Muscle of arm (tissue), 12 donors: ENCODE results near the gene TFDP2. TPM values are rescaled to one million over a fixed set of nuclear protein-coding genes. Genes with fewer than 3 reads are reported as not detected.
A peak's percentile ranks its signal among the peaks of the same experiment; 100 is the strongest.
"Not testable (repeated sequence)": the region's sequence is repeated elsewhere in the genome, so short reads cannot be mapped to it uniquely, and the experiment has no call there.

Source experiments
- DNase-seq: peaks from one replicate; pipeline ENCODE4 v3.0.0-alpha.2; 2013
- polyA plus RNA-seq, 12 donors: library from polyadenylated mRNA; unstranded; fragments of 120-200 nt; gene quantifications; one replicate each; pipeline ENCODE4 v1.2.1, GENCODE V29; 2013; ENCODE audit not compliant: insufficient read length in 12 of 12

The TFDP2 gene
- polyA plus RNA-seq, 12 donors: 24.5 to 82.9 (median 44.4) TPM

DNA sequence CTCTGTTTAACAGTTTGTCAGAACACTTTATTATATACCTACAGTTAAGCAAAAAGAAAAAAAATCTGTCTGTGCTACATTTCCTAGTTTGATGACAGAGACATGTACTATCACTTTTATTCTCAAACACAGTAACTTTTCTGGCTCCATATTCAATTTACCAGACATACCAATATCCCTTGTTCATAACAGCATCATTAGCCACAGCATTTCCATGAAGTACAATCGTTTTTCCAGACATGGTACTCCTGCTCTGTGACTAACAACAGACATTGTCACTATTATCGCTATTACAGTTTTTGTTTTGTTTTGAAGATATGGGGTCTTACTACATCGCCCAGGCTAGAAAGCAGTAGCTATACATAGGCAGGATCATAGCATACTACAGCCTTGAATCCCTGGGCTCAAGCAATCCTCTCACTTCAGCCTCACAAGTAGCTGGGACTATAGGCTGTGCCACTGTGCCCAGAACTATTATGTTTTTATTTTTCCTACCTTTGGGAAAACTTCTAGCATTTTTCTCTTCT, 14.5 kb downstream of the TFDP2 start:
- DNase-seq: no peak

DNA sequence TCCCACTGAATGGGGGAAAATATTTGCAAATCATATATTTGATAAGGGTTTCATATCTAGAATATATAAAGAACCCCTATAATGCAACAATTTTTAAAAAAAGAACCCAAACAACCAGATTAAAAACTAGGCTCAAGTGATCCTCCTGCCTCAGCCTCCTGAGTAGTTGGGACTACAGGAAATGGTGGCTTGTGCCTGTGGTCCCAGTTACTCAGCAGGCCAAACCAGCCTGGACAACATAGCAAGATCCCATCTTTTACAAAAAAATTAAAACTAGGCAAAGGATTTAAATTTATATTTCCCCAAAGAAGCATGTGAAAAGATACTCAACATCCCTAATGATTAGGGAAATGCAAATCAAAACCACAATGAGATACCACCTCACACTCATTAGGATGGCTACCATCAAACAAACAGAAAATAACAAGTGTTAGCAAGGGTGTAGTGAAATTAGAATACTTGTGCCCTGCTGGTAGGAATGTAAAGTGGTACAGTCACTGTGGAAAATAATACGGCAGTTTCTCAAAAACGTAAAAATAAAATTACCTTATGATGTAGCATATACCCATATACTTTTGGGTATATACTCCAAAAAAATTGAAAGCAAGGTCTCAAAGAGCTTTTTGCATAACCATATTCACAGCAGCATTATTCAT, 19.7 kb downstream of the TFDP2 start:
- DNase-seq: no peak

DNA sequence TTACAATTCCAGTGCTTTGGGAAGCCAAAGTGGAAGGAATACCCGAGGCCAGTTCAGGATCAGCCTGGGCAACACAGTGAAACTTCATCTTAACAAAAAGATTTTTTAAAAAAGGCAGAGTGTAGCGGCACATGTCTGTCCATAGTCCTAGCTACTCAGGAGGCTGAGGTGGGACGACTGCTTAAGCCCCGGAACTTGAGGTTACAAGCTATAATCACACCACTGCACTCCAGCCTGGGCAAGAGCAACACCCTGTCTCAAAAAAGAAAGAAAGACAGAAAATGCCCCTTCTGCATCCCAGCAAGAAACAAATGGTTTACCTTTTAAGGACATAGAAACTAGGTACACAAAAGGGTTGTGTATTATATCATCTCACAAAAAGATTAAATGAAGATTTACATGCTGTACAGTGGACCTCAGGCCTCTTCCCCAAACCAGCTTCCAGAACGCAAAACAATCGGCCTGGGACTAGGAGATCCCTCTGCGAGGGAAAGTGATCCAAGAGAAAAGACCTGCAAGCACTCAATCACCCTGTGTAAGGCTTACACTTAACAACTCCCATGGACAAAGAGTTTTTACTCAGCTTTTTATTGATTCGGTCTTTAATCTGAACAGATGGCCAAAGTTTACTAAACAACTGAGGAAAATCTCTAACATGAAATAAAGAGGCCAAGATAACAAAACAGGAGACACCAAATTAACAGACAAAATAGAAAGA, 21.2 kb downstream of the TFDP2 start:
- no peak for DNase-seq

DNA sequence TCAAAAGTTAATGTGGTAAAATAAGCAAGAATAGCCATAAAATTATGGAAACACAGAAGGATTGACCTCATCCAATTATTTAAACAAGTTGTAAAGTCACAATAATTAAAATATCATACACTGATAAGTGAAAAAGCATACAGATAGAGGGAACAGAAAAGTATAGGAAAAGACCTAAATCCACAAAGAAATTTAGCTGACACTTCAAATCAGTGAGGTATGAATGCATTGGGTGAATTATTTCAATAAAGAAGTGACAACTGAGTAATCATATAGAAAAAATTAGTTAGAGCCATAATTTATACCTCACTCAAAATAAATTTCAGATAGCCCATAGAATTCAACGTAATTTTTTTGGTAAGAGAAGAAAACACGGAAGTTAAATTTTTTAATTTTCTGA, 25.1 kb downstream of the TFDP2 start:
- no peak for DNase-seq

DNA sequence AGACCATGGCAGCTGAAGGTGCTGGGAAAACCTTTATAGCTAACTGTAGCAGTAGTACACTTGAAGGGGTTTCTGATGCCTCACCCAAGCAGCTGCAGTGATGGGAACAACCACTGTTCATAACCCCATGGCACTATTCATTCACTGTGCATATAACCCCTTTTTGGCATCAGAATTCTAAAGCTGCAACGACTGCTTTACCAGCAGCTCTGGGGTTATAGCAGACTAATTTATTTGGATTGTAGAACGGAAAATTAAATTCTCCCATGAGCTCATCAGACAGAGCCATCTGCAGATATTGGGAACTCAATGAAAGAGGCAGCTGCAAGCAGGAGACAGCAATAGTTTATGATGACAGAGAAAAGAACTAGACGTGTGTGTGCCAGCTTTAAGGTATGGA, 28.6 kb downstream of the TFDP2 start:
- DNase-seq: peak; percentile 41

DNA sequence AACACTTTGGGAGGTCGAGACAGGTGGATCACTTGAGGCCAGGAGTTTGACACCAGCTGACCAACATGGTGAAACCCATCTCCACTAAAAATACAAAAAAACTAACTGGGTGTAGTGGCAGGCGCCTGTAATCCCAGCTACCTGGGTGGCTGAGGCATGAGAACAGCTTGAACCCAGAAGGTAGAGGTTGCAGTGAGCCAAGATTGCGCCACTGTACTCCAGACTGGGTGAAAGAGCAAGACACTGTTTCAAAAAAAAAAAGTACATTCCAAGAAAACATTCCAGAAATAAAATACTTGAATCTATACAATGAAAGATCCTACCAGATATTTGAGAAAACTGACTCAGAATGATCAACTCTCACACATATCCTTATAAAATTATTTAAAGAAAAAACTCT, 30.4 kb downstream of the TFDP2 start:
- DNase-seq: no peak

DNA sequence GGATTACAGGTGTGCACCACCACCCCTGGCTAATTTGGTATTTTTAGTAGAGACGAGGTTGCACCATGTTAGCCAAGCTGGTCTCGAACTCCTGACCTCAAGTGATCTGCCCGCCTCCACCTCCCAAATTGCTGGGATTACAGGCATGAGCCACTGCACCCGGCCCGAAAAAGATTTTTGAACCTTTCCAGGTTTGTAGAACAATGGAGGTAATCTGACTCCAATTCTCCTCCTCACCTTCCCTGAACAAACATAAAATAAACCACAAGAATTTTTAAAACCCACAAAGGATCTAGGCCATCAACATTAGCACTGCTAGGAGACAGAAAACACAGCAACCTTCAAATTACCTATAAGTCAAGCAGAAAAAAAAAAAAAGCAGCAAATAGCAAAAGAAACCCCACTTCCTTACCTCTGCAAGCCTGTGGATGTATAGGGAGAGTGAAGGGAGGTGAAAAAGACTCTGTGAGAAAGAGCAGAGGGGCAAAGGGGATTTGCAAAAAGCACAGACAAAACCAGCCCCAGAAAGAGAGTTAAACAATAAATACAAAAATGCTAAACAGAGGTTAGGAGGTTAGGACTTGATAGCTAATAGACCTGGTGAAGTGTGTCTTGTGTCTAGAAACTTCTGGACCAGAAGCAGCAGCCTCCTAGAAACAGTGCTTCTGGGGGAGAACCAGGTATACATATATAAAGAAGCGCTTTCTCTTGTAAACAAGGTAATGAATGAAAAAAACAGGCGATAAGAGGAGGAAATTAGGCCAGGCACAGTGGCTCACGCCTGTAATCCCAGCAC, 32.1 kb downstream of the TFDP2 start:
- DNase-seq: no peak

DNA sequence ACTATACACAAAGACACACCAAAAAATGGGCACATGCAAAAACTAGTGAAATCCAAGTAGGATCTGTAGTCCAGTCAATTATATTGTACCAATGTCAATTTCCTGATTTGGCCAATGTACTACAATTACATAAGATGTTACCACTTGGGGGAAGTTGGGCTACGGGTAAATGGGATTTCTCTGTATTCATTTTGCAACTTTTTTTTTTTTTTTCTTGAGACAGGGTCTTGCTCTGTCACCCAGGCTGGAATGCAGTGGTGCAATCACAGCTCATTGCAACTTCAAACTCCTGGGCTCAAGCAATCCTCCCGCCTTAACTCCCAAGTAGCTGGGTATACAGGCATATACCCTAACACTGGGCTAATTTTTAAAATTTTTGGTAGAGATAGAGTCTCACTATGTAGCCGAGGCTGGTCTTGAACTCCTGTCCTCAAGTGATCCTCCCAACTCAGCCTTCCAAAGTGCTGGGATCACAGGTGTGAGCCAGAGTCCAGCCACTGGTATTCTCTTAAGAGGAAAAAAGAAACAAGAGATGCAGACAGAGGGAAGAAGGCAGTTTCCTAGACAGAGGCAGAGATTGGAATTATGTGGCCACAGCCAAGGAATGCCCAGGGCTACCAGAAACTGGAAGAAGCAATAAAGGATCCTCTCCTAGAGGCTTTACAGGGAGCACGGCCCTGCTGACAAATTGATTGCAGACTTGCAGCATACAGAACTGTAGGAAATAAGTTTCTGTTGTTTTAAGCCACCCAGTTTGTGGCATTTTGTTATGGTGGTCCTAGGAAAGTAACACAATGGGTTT, 33.3 kb downstream of the TFDP2 start:
- DNase-seq: no peak

DNA sequence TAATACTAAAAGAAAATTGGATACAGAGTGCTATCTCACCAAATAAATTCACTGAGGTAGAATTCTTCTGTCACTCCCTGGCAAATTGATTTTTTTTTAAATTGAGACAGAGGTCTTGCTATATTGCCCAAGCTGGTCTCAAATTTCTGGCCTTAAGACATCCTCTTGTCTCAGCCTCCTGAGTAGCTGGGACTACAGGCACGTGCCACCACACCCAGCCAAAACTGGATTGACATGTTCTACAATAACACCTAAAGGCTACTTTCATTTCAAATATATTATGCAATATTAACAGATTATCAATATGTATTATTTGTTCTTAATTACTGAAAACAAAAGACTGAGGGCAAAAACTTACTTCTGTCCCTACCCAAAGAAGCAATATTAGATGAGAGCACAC, 36.7 kb downstream of the TFDP2 start:
- DNase-seq: no peak

DNA sequence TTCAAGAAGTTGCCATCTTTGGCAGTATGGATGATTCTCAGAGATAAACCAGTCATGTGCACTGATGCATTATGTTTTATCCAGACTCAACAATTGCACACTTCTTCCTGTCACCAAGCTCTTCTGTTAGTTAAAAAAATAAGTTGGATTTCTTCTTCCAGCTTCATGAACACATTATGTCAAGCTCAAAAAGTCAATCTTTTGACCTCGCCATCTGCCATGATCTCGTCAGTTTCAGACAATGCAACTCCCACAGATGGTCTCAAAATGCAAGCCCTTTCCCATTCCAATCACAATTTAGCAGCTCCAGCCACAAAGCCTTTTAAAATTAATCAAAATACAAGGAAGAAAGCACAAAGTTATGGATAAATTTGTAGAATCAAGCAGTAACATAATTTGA, 42.8 kb downstream of the TFDP2 start:
- DNase-seq: no peak

DNA sequence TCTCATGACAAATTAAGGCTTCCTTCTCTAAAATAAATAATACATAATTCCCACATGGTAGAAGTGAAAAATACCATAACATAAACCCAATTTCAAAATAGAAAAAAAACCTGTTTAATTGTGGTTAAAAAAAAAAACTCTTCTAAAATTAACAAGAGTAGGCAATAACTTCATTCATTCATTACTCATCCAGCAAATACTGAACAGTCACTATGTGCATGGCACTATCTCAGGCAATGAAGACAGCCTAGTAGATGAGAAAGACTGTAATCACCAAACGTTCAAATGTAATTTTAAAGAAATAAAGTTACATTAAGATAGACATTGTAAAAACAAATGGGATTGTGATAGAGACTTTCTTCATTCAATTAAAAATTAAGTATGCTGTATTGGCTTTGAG, 43.4 kb downstream of the TFDP2 start:
- DNase-seq: no peak

DNA sequence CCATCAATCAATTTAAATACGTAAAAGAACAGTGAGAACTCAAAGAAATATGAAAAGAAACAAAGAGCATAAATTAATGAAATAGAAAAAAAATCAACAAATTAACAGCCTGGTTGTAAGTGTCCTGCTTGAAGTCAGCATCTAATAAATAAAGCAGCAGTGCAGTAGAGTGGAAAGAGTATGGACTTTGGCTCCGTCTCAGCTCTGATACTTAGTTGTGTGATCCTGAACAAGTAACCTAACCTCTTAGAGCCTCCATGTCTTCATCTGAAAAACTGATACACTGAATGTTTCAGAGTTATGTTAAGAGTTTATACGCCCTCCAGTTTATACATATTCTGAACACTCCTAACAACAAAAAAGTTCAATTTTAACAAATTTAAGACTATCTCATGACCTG, 44.6 kb downstream of the TFDP2 start:
- DNase-seq: no peak

DNA sequence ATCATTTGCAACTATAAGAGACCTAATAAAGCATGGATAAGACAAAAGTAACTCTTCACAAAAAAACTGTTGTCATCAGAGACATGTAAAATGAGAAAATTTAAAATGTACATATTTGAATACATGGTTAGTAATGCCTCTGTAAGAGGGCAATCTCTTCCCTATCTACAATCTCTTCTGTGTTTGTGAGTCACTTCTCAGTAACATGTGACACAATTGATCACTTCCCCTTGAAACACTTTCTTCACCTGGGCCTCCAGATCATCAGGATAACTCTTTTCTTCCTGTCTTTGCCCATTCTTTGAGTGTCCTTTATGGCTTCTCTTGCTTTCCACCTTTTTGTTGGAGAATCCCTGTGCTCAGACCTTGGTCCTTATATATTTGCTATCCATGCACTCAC, 50.4 kb downstream of the TFDP2 start:
- DNase-seq: no peak

DNA sequence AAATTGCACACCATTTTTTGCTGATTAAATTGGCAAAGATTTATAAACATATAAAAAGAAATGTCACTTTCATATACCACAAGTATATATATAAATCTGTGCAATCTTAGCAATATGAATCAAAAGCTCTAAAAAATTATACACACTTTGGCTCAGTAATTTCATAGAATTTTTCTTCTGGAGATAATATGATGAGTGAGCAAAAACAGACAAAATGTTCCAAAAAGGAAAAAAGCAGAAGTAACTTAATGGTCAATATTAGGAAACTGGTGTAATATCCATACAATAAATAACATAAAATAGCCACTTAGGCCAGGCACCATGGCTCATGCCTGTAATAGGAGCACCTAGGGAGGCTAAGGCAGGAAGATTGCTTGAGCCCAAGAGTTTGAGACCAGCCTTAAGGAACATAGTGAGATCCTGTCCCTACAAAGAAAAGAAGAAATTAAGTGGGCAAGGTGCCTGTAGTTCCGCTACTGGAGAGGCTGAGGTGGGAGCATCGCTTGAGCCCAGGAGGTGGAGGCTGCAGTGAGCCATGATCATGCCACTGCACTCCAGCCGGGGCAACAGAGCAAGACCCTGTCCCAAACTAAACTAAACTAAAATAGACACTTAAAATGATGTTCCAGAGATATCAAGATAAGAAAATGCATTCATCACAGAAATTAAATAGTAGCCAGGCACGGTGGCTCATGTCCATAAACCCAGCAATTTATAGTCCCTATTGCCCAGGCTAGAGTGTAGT, 52.1 kb downstream of the TFDP2 start:
- no peak for DNase-seq

DNA sequence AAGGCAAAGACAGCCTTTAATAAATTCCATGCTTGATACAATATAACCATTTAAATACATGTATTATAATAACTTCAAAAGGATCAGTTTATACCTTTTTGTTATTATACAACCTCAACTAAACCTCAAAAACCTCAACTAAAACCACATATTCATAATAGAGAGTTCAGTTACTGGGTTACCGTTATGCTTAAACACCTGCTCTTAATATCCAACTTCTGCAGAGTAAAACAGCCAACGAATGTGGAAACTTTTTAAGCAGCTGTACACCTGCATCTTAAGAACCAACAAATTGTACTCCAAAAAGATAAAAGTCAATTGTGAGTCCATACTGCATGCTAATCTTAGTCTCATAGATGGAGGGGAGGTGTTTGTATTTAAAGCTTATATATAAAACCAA, 53.5 kb downstream of the TFDP2 start:
- no peak for DNase-seq

DNA sequence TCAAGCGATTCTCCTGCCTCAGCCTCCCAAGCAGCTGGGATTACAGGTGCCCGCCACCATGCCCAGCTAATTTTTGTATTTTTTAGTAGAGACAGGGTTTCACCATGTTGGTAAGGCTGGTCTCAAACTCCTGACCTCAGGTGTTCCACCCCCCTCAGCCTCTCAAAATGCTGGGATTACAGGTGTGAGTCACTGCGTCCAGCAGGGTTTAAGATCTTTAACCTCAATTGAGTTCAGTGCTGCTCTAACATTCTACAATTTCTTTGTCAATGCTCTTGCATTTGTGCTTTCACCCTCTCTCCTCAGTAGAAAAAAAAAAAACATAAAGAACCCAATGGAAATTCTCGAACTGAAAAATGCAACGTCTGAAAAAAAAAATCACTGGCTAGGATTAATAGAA, 60.4 kb downstream of the TFDP2 start:
- not testable (repeated sequence) for DNase-seq

DNA sequence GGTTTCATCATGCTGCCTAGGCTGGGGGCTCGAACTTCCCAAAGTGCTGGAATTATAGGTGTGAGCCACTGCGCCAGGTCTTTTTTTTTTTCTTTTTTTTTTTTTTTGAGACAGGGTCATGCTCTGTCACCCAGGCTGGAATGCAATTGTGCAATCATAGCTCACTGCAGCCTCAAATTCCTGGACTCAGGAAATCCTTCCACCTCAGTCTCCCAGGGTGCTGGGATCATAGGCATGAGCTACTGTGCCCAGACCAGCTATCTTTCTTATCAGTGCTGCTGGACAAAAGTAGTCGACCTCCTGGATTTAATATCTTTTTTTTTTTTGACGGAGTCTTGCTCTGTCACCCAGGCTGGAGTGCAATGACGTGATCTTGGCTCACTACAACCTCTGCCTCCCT, 60.8 kb downstream of the TFDP2 start:
- no peak for DNase-seq

DNA sequence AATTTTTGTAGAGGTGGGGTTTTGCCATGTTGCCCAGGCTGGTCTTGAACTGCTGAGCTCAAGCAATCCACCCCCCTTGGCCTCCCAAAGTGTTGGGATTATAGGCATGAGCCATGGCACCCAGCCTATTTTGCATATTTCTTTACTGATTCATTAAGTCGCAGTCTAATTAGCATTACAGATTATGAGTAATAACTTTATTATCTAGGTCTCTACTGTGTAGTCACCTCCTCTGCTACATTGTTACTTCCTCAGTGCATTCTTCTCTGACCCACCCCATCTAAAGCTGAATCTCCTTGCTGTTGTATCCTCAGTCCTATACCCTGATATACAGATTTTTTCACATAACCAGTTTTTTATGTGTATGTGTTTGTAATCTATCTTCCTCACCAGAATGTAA, 61.7 kb downstream of the TFDP2 start:
- no peak for DNase-seq

DNA sequence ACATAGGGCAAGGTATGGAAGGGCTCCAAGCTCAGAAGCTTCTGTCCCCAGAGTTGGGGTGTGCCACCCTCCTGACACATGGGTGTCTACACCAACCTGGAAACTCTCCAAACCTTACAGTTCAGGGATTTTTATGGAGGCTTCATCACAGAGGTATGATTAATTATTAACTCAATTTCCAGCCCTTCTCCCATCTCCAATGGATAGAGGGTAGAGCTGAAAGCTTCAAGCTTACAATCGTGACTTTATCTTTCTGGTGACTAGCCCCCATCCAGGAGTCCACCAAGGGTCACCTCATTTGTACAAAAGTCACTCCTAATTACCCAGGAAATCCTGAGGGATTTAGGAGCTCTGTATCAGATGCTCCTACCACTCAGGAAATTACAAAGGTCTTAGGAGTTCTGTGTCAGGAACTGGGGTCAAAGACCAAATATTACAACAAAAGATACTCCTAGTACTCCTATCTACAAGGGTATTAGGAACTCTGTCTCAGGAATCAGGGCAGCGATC, 62.7 kb downstream of the TFDP2 start:
- no peak for DNase-seq

DNA sequence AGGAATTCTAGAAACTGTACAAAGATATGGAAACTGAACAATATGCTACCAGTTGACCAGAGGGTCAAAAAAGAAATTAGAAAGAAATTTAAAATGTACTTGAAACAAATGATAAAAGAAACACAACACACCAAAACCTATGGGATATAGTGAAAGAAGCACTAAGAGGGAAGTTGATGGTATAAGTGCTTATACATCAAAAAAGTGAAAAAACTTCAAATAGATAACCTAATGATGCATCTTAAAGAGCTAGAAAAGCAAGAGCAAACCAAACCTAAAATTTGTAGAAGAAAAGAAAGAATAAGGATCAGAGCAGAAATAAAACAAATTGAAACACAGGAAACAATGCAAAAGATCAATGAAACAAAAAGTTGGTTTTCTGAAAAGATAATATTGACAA, 68.2 kb downstream of the TFDP2 start:
- DNase-seq: no peak
